ENCODE data around the gene SLC35F1. TPM values are rescaled to one million over a fixed set of nuclear protein-coding genes. Genes with fewer than 3 reads are reported as not detected.

SLC35F1 gene
- total RNA-seq, 1 experiment from 2014 or later: 4.3 TPM

GRCh38 chr6:118307581-118307980, 400.5 kb downstream of the SLC35F1 start:
- Histone ChIP-seq H3K23me2 (ENCODE audit: insufficient read length, low read depth, low read length, poor library complexity, severe bottlenecking) (no peaks in the 10 kb centered on the region), H3K79me2 (ENCODE audit: insufficient read depth, low read length) (no peaks in the 10 kb centered on the region), H2BK12ac (ENCODE audit: insufficient read length, low read depth, low read length) (no peak overlapping the region), H3K23ac (ENCODE audit: insufficient read length, low read depth, low read length) (no peak overlapping the region), H2BK5ac (ENCODE audit: insufficient read length, low read length) (no peak overlapping the region), H3K4me1 (ENCODE audit: insufficient read depth, low read length) (peaks cover 2% of the 10 kb centered on the region; the same call in 1 of the 2 replicates), H3K4ac (ENCODE audit: low read depth, low read length) (no peak overlapping the region), H2AK5ac (ENCODE audit: insufficient read length, low read length) (no peak overlapping the region), H3T11ph (ENCODE audit: low read length) (no peak overlapping the region), H4K8ac (replicated peaks; ENCODE audit: insufficient read length, low read depth, low read length) (no peak overlapping the region), H3K9ac (ENCODE audit: extremely low read depth, insufficient read length, low read length) (no peak overlapping the region), H3K56ac (ENCODE audit: insufficient read length, low read depth, low read length) (no peak overlapping the region), H2BK120ac (ENCODE audit: low read depth, low read length, poor library complexity, severe bottlenecking) (no peak overlapping the region), H4K20me1 (ENCODE audit: control insufficient read depth, insufficient read depth, insufficient read length) (no peaks in the 10 kb centered on the region), H4K91ac (ENCODE audit: insufficient read length, low read depth, low read length) (no peak overlapping the region), H3K27ac (ENCODE audit: insufficient read length, low read depth, low read length) (no peak overlapping the region), H3K14ac (ENCODE audit: insufficient read depth, low read length) (no peak overlapping the region; the same call in 1 of the 2 replicates), H3K4me2 (ENCODE audit: insufficient read depth, insufficient read length, low read length) (no peak overlapping the region), H3K27me3 (ENCODE audit: insufficient read depth, low read length) (no peaks in the 10 kb centered on the region), H2BK20ac (ENCODE audit: low read depth, low read length, poor library complexity, severe bottlenecking) (no peak overlapping the region), H2AFZ (ENCODE audit: low read length) (no peak overlapping the region), H4K5ac (ENCODE audit: insufficient read length, low read depth, low read length) (no peak overlapping the region), H3K9me3 (ENCODE audit: control insufficient read depth, low read depth, low read length) (no peaks in the 10 kb centered on the region), H3K18ac (ENCODE audit: insufficient read length, low read depth, low read length) (no peak overlapping the region), H2BK15ac (ENCODE audit: low read depth, low read length) (no peak overlapping the region), H3K79me1 (ENCODE audit: insufficient read depth, low read depth, low read length, poor library complexity, severe bottlenecking) (no peaks in the 10 kb centered on the region)
- no CpG with 5 or more reads among the region's 8 CpGs for WGBS (ENCODE audit: extremely low coverage, insufficient read length, low lambda C conversion rate)
- Mint-ChIP-seq H3K9me3 (peaks cover 0 to 3% of the 10 kb centered on the region in 2 experiments; a peak in 1 of 5 replicates), H3K27me3 (ENCODE audit: low read depth) (no peaks in the 10 kb centered on the region), H3K4me1 (peaks cover 19 to 22% of the 10 kb centered on the region in 2 experiments), H3K4me3 (no peak overlapping the region), H3K27ac (peak overlapping the region in 2 of 3 experiments; percentile 35 to 59; a peak in 1 of 7 replicates), H3K36me3 (ENCODE audit: insufficient read depth in 1 of 3, low read depth in 3 of 3) (peaks cover 0 to 5% (median 0%) of the 10 kb centered on the region in 3 experiments; a peak in 2 of 7 replicates)
- TF ChIP-seq CTCF (conservative IDR thresholded peaks at IDR 0.05): no peak
- DNase-seq: no peak
